HepG2 (cell line): ENCODE results near the gene MNT. TPM values are rescaled to one million over a fixed set of nuclear protein-coding genes. Genes with fewer than 3 reads are reported as not detected.
A peak's percentile ranks its signal among the peaks of the same experiment; 100 is the strongest.

Experiments
- GABPB1 ChIP-seq: IDR thresholded peaks from 2 replicates; pipeline ENCODE4 v1.6.1; 2016; ENCODE audit warnings: mild to moderate bottlenecking, missing genetic modification reagents, moderate library complexity, missing compliant biosample characterization
- MTA3 ChIP-seq: sonication (generic); formaldehyde crosslinking; IDR thresholded peaks from 2 replicates; pipeline ENCODE4 v1.4.0; 2020; ENCODE audit warnings: missing genetic modification reagents
- NR2C2 ChIP-seq: sonication (generic); formaldehyde crosslinking; IDR thresholded peaks from 2 replicates; pipeline ENCODE4 v1.4.0; 2020; ENCODE audit warnings: missing genetic modification reagents, mild to moderate bottlenecking, moderate library complexity, borderline replicate concordance
- RXRA ChIP-seq: sonication (generic); formaldehyde crosslinking; IDR thresholded peaks from 2 replicates; pipeline ENCODE4 v1.5.1; 2020; ENCODE audit warnings: missing genetic modification reagents
- RXRB ChIP-seq: IDR thresholded peaks from 2 replicates; pipeline ENCODE4 v1.6.1; 2016; ENCODE audit warnings: borderline replicate concordance, missing genetic modification reagents, missing compliant biosample characterization
- ZNF558 ChIP-seq: sonication (generic); formaldehyde crosslinking; IDR thresholded peaks from 2 replicates; pipeline ENCODE4 v1.9.0; 2022; ENCODE audit warnings: mild to moderate bottlenecking, missing genetic modification reagents, borderline replicate concordance
- ZNF563 ChIP-seq: sonication (generic); formaldehyde crosslinking; IDR thresholded peaks from 2 replicates; pipeline ENCODE4 v1.8.0; 2022; ENCODE audit warnings: mild to moderate bottlenecking, moderate library complexity, missing genetic modification reagents
- ZNF598 ChIP-seq: sonication (generic); formaldehyde crosslinking; IDR thresholded peaks from 2 replicates; pipeline ENCODE4 v1.5.1; 2020; ENCODE audit warnings: mild to moderate bottlenecking, missing genetic modification reagents, borderline replicate concordance
- ZNF720 ChIP-seq: sonication (generic); formaldehyde crosslinking; IDR thresholded peaks from 2 replicates; pipeline ENCODE4 v1.4.0; 2020; ENCODE audit warnings: missing genetic modification reagents
- polyA plus RNA-seq, 8 experiments: library from polyadenylated mRNA; depleted of rRNA in 3 of 8; stranded (reverse) in 7 of 8; unstranded in 1 of 8; fragments of >200 nt; fragmentation: Illumina TruSeq in 4 of 8; extraction: Trizol in 4 of 8; gene quantifications; 2 replicates each; pipeline versions ENCODE4 v1.2.1 to v1.2.3, GENCODE V29; 2011 to 2016; ENCODE audit warnings: low read depth in 4 of 8, missing spikeins in 1 of 8, mixed read lengths in 1 of 8; ENCODE audit not compliant: insufficient read depth in 1 of 8
- total RNA-seq, 5 experiments: library from RNA; depleted of rRNA; stranded (reverse); fragments of >200 nt; fragmentation: Illumina TruSeq; extraction: Trizol; gene quantifications; 2 replicates each; pipeline ENCODE4 v1.2.3, GENCODE V29; 2016; ENCODE audit warnings: low read depth in 1 of 5
- TF ChIP-seq, protein P1 (sequence below): sonication (generic); formaldehyde crosslinking; IDR thresholded peaks from 2 replicates; pipeline ENCODE4 v1.4.0; 2020; ENCODE audit warnings: low read depth, missing genetic modification reagents
- TF ChIP-seq, protein P2 (sequence below): sonication (generic); formaldehyde crosslinking; IDR thresholded peaks from 2 replicates; pipeline ENCODE4 v1.5.1; 2020; ENCODE audit warnings: missing genetic modification reagents, mild to moderate bottlenecking, borderline replicate concordance
- TF ChIP-seq, protein P3 (sequence below): IDR thresholded peaks from 2 replicates; pipeline ENCODE4 v1.6.1; 2012; ENCODE audit warnings: inconsistent platforms
- TF ChIP-seq, protein P4 (sequence below): sonication (generic); formaldehyde crosslinking; IDR thresholded peaks from 2 replicates; pipeline ENCODE4 v1.5.1; 2020; ENCODE audit warnings: mild to moderate bottlenecking, missing genetic modification reagents, moderate library complexity
- TF ChIP-seq, protein P5 (sequence below): IDR thresholded peaks from 2 replicates; pipeline ENCODE4 v1.6.1; 2018; ENCODE audit warnings: missing genetic modification reagents, mild to moderate bottlenecking, missing compliant biosample characterization
- TF ChIP-seq, protein P6 (sequence below): IDR thresholded peaks from 2 replicates; pipeline ENCODE4 v1.6.1; 2016; ENCODE audit warnings: missing compliant biosample characterization, missing genetic modification reagents, borderline replicate concordance

The MNT gene
- total and polyA plus RNA-seq, 2 of the 13 experiments (the other 11 are each of a cell fraction or from before 2014, with no cell fraction given), result 2.1 to 3.5 TPM

DNA sequence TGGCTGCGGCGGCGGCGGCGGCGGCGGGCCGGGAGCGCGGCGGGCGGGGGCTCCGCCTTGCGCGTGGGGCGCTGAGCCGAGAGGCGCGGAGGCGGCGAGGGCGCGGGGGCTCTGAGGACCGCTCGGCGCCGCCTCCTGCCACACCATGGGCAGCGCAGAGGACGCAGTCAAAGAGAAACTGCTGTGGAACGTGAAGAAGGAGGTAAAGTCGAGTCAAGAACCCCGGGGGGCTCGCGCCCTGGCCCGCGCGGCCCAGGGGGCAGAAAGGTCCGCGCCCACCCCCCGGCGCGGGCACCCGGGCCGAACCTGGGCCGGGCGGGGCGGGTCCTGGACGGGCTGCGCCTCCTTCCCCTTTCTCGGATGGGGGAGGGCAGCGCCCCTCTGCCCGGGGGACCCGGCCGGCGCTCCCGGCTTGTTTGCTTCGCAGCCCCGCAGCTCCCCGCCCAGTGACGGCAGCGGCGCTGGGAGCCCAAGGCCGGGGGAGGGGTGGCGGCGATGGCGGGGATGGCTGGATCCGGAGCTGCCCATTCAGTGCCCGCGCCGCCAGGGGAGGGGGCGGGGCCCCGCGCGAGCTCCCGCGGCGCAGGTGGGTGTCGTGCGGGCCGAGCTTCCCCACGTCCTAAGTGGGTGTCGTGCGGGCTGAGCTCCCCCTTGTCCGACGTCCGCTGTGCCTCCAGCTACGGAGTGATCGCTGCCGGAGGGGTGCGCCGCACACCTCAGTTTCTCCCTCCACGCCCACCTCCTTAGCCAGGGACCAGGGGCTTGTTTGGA is 63.1 kb downstream of the MNT start (continued):
- peak; percentile 22; the same call in 1 of the 2 replicates for TF ChIP-seq ZNF558 (CRISPR knock-in tag)
- TF ChIP-seq, protein P1, sequence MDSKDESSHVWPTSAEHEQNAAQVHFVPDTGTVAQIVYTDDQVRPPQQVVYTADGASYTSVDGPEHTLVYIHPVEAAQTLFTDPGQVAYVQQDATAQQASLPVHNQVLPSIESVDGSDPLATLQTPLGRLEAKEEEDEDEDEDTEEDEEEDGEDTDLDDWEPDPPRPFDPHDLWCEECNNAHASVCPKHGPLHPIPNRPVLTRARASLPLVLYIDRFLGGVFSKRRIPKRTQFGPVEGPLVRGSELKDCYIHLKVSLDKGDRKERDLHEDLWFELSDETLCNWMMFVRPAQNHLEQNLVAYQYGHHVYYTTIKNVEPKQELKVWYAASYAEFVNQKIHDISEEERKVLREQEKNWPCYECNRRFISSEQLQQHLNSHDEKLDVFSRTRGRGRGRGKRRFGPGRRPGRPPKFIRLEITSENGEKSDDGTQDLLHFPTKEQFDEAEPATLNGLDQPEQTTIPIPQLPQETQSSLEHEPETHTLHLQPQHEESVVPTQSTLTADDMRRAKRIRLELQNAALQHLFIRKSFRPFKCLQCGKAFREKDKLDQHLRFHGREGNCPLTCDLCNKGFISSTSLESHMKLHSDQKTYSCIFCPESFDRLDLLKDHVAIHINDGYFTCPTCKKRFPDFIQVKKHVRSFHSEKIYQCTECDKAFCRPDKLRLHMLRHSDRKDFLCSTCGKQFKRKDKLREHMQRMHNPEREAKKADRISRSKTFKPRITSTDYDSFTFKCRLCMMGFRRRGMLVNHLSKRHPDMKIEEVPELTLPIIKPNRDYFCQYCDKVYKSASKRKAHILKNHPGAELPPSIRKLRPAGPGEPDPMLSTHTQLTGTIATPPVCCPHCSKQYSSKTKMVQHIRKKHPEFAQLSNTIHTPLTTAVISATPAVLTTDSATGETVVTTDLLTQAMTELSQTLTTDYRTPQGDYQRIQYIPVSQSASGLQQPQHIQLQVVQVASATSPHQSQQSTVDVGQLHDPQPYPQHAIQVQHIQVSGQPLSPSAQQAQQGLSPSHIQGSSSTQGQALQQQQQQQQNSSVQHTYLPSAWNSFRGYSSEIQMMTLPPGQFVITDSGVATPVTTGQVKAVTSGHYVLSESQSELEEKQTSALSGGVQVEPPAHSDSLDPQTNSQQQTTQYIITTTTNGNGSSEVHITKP, result 0 out of 2 replicates have a peak, but pooled peaks have one; percentile 64
- TF ChIP-seq, protein P2, sequence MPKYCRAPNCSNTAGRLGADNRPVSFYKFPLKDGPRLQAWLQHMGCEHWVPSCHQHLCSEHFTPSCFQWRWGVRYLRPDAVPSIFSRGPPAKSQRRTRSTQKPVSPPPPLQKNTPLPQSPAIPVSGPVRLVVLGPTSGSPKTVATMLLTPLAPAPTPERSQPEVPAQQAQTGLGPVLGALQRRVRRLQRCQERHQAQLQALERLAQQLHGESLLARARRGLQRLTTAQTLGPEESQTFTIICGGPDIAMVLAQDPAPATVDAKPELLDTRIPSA (CRISPR knock-in tag), result 0 out of 2 replicates have a peak, but pooled peaks have one; percentile 29
- TF ChIP-seq, protein P3, sequence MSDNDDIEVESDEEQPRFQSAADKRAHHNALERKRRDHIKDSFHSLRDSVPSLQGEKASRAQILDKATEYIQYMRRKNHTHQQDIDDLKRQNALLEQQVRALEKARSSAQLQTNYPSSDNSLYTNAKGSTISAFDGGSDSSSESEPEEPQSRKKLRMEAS, result peak; percentile 28; the same call in 1 of the 2 replicates
- no peak for TF ChIP-seq ZNF720 (CRISPR knock-in tag)
- TF ChIP-seq NR2C2 (CRISPR knock-in tag), result 0 out of 2 replicates have a peak, but pooled peaks have one; percentile 13
- TF ChIP-seq GABPB1 (CRISPR knock-in tag), result peak; percentile 50
- TF ChIP-seq, protein P4, sequence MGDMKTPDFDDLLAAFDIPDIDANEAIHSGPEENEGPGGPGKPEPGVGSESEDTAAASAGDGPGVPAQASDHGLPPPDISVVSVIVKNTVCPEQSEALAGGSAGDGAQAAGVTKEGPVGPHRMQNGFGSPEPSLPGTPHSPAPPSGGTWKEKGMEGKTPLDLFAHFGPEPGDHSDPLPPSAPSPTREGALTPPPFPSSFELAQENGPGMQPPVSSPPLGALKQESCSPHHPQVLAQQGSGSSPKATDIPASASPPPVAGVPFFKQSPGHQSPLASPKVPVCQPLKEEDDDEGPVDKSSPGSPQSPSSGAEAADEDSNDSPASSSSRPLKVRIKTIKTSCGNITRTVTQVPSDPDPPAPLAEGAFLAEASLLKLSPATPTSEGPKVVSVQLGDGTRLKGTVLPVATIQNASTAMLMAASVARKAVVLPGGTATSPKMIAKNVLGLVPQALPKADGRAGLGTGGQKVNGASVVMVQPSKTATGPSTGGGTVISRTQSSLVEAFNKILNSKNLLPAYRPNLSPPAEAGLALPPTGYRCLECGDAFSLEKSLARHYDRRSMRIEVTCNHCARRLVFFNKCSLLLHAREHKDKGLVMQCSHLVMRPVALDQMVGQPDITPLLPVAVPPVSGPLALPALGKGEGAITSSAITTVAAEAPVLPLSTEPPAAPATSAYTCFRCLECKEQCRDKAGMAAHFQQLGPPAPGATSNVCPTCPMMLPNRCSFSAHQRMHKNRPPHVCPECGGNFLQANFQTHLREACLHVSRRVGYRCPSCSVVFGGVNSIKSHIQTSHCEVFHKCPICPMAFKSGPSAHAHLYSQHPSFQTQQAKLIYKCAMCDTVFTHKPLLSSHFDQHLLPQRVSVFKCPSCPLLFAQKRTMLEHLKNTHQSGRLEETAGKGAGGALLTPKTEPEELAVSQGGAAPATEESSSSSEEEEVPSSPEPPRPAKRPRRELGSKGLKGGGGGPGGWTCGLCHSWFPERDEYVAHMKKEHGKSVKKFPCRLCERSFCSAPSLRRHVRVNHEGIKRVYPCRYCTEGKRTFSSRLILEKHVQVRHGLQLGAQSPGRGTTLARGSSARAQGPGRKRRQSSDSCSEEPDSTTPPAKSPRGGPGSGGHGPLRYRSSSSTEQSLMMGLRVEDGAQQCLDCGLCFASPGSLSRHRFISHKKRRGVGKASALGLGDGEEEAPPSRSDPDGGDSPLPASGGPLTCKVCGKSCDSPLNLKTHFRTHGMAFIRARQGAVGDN (CRISPR knock-in tag), result peak; percentile 56; the same call in 1 of the 2 replicates
- no peak for TF ChIP-seq MTA3 (CRISPR knock-in tag)
- TF ChIP-seq, protein P5, sequence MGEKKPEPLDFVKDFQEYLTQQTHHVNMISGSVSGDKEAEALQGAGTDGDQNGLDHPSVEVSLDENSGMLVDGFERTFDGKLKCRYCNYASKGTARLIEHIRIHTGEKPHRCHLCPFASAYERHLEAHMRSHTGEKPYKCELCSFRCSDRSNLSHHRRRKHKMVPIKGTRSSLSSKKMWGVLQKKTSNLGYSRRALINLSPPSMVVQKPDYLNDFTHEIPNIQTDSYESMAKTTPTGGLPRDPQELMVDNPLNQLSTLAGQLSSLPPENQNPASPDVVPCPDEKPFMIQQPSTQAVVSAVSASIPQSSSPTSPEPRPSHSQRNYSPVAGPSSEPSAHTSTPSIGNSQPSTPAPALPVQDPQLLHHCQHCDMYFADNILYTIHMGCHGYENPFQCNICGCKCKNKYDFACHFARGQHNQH (CRISPR knock-in tag), result no peak
- TF ChIP-seq ZNF563 (CRISPR knock-in tag), result peak; percentile 65; the same call in 1 of the 2 replicates
- peak; percentile 43; the same call in 1 of the 2 replicates for TF ChIP-seq RXRA (CRISPR knock-in tag)
- TF ChIP-seq ZNF598 (CRISPR knock-in tag), result 0 out of 2 replicates have a peak, but pooled peaks have one; percentile 35
- no peak for TF ChIP-seq RXRB (CRISPR knock-in tag)
- TF ChIP-seq, protein P6, sequence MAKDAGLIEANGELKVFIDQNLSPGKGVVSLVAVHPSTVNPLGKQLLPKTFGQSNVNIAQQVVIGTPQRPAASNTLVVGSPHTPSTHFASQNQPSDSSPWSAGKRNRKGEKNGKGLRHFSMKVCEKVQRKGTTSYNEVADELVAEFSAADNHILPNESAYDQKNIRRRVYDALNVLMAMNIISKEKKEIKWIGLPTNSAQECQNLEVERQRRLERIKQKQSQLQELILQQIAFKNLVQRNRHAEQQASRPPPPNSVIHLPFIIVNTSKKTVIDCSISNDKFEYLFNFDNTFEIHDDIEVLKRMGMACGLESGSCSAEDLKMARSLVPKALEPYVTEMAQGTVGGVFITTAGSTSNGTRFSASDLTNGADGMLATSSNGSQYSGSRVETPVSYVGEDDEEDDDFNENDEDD (CRISPR knock-in tag), result peak; percentile 30; the same call in 1 of the 2 replicates
